Measurements from ENCODE around the gene HDAC11.

HDAC11 gene

DNA sequence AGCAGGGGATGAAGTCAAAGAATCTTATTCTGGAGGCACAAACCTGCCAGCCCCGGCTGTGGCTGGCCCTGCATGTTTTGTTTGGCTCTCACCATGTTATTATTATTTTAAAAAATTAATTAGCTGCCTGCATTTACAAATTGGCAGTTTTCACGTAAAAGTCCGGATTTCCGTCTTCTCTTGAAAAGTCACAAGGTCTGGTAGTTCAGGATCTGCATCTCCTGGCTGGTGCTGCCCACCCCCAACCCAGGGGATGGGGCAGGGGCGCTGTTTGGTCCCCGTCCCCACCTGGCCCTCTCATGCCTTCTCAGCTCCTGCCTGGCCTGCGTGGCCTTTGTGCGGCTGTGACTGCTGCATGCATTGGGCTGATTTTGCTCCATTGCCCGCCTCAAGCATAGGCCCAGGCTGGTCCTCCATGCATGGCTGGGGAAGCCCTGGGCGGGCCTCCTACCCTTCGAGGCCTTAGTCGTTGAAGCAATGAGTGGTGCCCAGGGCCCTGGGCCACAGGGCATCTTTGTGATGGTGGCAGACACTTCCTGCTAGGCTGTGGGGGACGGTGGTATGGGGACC lies 70.8 kb downstream of the HDAC11 start:
- in situ Hi-C loops (cut with HindIII; ENCODE audit: low pct_unique_long_range_greater_than_20kb, low sequenced_read_pairs): no loop called here
- no peak for TF ChIP-seq JUND (IDR thresholded peaks at IDR 0.05; ENCODE audit: low read depth)
- DNase-seq (ENCODE audit: low read depth in 1 of 2, low spot score in 1 of 2): no peak

DNA sequence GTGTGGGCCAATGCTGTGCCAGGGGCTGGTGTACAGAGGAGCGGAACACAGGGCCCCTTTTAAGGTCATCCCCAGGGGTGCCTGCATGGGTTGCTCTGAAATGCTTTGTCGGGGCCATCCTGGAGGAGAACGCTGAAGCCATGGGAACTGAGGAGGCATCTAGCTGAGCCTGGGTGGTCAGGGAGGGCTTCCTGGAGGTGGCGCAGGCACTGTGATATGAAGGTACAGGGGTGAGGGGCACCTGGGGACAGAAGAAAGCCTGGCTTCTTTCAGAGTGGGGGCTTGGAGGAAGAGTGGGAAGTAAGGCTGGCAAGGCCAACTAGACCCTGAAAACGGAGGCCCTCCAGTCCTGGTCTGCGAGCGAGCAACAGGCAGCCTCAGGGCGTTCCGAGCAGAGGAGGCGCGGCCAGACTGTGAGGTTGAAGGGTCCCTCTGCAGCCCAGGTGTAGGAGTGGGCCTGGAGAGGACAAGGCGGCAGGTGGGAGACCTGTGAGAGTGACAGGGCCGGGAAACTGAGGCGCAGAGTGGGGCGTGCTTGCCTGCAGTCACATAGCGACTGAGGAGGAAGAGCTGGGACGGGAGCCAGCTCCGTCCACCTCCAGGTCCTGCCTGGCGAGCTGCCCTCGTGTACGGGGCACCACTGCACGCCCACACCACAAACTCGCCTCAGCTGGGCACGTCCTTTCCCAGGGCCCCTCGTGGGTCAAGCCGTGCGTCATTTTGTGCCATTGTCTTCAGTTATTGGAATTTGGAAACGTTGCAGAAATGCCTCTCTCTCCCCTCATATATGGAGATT lies 72.9 kb downstream of the HDAC11 start:
- TF ChIP-seq JUND (IDR thresholded peaks at IDR 0.05; ENCODE audit: low read depth): no peak
- in situ Hi-C loops (cut with HindIII; ENCODE audit: low pct_unique_long_range_greater_than_20kb, low sequenced_read_pairs): no loop called here
- DNase-seq (ENCODE audit: low read depth in 1 of 2, low spot score in 1 of 2): no peak

DNA sequence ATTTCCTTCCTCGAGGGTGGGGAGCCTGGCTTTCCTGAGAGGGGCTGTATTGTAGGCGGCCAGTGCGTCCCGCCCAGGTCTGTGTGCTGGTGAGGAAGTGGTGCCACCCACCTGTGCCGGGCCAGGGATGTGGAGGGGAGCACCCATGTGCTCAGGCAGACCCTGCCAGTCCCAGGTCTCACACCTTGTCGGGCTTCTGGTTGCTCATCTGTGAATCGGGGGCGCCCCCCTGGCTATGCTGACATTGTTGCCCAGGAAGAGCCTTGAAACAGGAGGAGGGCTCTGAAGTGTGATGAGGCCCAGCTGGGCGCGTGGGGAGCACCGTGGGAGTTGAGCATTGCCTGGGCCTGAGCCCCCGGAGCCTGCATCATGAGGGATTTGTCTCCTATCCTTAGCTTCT lies 73.6 kb downstream of the HDAC11 start:
- no peak for DNase-seq (ENCODE audit: low read depth in 1 of 2, low spot score in 1 of 2)
- TF ChIP-seq JUND (IDR thresholded peaks at IDR 0.05; ENCODE audit: low read depth): no peak
- in situ Hi-C loops (cut with HindIII; ENCODE audit: low pct_unique_long_range_greater_than_20kb, low sequenced_read_pairs): no loop called here

GRCh38 chr3:13555753-13556152 lies 75.6 kb downstream of the HDAC11 start:
- DNase-seq (ENCODE audit: low read depth in 1 of 2, low spot score in 1 of 2): no peak
- in situ Hi-C loops (cut with HindIII; ENCODE audit: low pct_unique_long_range_greater_than_20kb, low sequenced_read_pairs): no loop called here
- no peak for TF ChIP-seq JUND (IDR thresholded peaks at IDR 0.05; ENCODE audit: low read depth)

Data from T47D (cell line).